Lung (tissue), 12 donors: ENCODE data around the gene CMSS1. TPM values are rescaled to one million over a fixed set of nuclear protein-coding genes. Genes with fewer than 3 reads are reported as not detected.

Experiments
- ATAC-seq: fragments of 200-7000 bp; cut with Tn5 transposase; one replicate; pipeline ENCODE4 v1.9.1; 2020; ENCODE audit warnings: moderate number of reproducible peaks; ENCODE audit not compliant: insufficient read depth, low FRiP score
- DNase-seq, 3 donors: peaks; one replicate each; pipeline ENCODE4 v3.0.0-alpha.2; 2013 to 2017
- H3K27ac ChIP-seq, 2 donors: one replicate each; pipeline ENCODE4 v1.5.1; 2013; ENCODE audit warnings: mild to moderate bottlenecking in 2 of 2, moderate library complexity in 2 of 2, control low read depth in 1 of 2, inconsistent platforms in 1 of 2, low read depth in 1 of 2, low read length in 1 of 2
- H3K27me3 ChIP-seq, 3 donors: one replicate each; pipeline ENCODE4 v1.5.1; 2013; ENCODE audit warnings: low read length in 2 of 3; ENCODE audit not compliant: control insufficient read depth in 3 of 3, insufficient read depth in 3 of 3
- H3K36me3 ChIP-seq, 4 donors: one replicate each; pipeline ENCODE4 v1.5.1; 2013; ENCODE audit warnings: low read length in 4 of 4, mild to moderate bottlenecking in 1 of 4, moderate library complexity in 1 of 4; ENCODE audit not compliant: control insufficient read depth in 4 of 4, insufficient read depth in 4 of 4
- H3K4me1 ChIP-seq, 5 donors: one replicate each; pipeline ENCODE4 v1.5.1; 2013; ENCODE audit warnings: low read length in 5 of 5, mild to moderate bottlenecking in 2 of 5, moderate library complexity in 1 of 5; ENCODE audit not compliant: control insufficient read depth in 5 of 5, insufficient read depth in 5 of 5
- H3K4me3 ChIP-seq: one replicate; pipeline ENCODE4 v1.5.1; 2013; ENCODE audit warnings: mild to moderate bottlenecking, control low read depth, moderate library complexity
- H3K9ac ChIP-seq, 2 donors: one replicate each; pipeline ENCODE4 v1.5.1; 2013; ENCODE audit warnings: low read length in 2 of 2, control low read depth in 1 of 2; ENCODE audit not compliant: insufficient read depth in 1 of 2
- H3K9me3 ChIP-seq, 4 donors: one replicate each; pipeline ENCODE4 v1.5.1; 2013; ENCODE audit warnings: low read length in 3 of 4, mild to moderate bottlenecking in 1 of 4, moderate library complexity in 1 of 4; ENCODE audit not compliant: control insufficient read depth in 4 of 4, insufficient read depth in 3 of 4
- CTCF ChIP-seq: IDR thresholded peaks from 2 replicates; pipeline ENCODE4 v1.5.1; 2012; ENCODE audit warnings: mild to moderate bottlenecking; ENCODE audit errors: control extremely low read depth, extremely low read depth
- WGBS, 2 donors: extraction: QIAGEN DNeasy Blood & Tissue Kit; methylation state at CpG; one replicate each; pipeline ENCODE4 v1.1.7; 2013; 5-methylcytosine and 5-hydroxymethylcytosine counted together
- polyA plus RNA-seq, 2 donors: library from polyadenylated mRNA; stranded (reverse); fragments of 200-250 nt; gene quantifications; one replicate each; pipeline ENCODE4 v1.2.1, GENCODE V29; 2013
- total RNA-seq, 2 donors: library from RNA; depleted of rRNA in 1 of 2; stranded (reverse); fragments of >200 nt in 1 of 2; gene quantifications; one replicate each; pipeline ENCODE4 v1.2.1, GENCODE V29; 2014 to 2021
- donor health status: control.
- donor health status: control.
- donor health status: Bipolar disorder and iron deficiency.
- donor health status: healthy.
- donor health status: DM: yes; HTN: yes; CAD: no.

CMSS1 gene
- total and polyA plus RNA-seq, 4 donors: 12.3 to 28.9 (median 22.6) TPM

- ATAC-seq (no peak), DNase-seq (peak in 1 of 3 donors; percentile 55)
- 87 to 88% methylated on average over 4 of the region's 4 CpGs for WGBS, 2 donors
- H3K9ac ChIP-seq: no peak overlapping the region
- H3K27ac ChIP-seq: no peak overlapping the region
- no peak overlapping the region for H3K4me3 ChIP-seq
- peaks cover under 1 to 15% (median 2%) of the 10 kb centered on the region in 5 donors for H3K4me1 ChIP-seq
- H3K9me3 ChIP-seq: no peaks in the 10 kb centered on the region
- H3K36me3 ChIP-seq: no peaks in the 10 kb centered on the region
- H3K27me3 ChIP-seq: peaks cover 0 to 28% (median 9%) of the 10 kb centered on the region in 3 donors
- no peak for TF ChIP-seq CTCF
These were observed 59.4 kb downstream of the CMSS1 start for GRCh38 chr3:99877031-99877579.

GRCh38 chr3:99878005-99878404, 60.3 kb downstream of the CMSS1 start:
- WGBS, 2 donors: 100% methylated on average over 1 of the region's 1 CpG
- ATAC-seq: no peak
- DNase-seq: no peak

GRCh38 chr3:99879275-99879674, 61.6 kb downstream of the CMSS1 start:
- Histone ChIP-seq H3K4me3 (no peak overlapping the region), H3K36me3 (no peaks in the 10 kb centered on the region), H3K9ac (no peak overlapping the region), H3K27me3 (peaks cover 0 to 18% (median 6%) of the 10 kb centered on the region in 3 donors), H3K4me1 (peaks cover 0 to 15% (median 2%) of the 10 kb centered on the region in 5 donors), H3K27ac (no peak overlapping the region), H3K9me3 (no peaks in the 10 kb centered on the region)
- TF ChIP-seq CTCF: no peak
- 97 to 100% methylated on average over 2 of the region's 2 CpGs for WGBS, 2 donors
- DNase-seq (no peak), ATAC-seq (no peak)

More at GRCh38 chr3:99878005-99878404, 60.3 kb downstream of the CMSS1 start:
- no peak overlapping the region for H3K4me3 ChIP-seq
- no peak for TF ChIP-seq CTCF
- H3K9me3 ChIP-seq: no peaks in the 10 kb centered on the region
- no peaks in the 10 kb centered on the region for H3K36me3 ChIP-seq
- no peak overlapping the region for H3K9ac ChIP-seq
- peaks cover 0 to 15% (median 2%) of the 10 kb centered on the region in 5 donors for H3K4me1 ChIP-seq
- H3K27me3 ChIP-seq: peaks cover 0 to 28% (median 9%) of the 10 kb centered on the region in 3 donors
- H3K27ac ChIP-seq: peak overlapping the region in 1 of 2 donors; percentile 74
